ENCODE measurements around the gene STX4. TPM values are rescaled to one million over a fixed set of nuclear protein-coding genes. Genes with fewer than 3 reads are reported as not detected.
A peak's percentile ranks its signal among the peaks of the same experiment; 100 is the strongest.

STX4 gene
- total and polyA plus RNA-seq, 9 of the 15 experiments (the other 6 are each of a cell fraction or from before 2014, with no cell fraction given) = 3.2 to 48.0 (median 21.5) TPM

- TF ChIP-seq, protein P1, sequence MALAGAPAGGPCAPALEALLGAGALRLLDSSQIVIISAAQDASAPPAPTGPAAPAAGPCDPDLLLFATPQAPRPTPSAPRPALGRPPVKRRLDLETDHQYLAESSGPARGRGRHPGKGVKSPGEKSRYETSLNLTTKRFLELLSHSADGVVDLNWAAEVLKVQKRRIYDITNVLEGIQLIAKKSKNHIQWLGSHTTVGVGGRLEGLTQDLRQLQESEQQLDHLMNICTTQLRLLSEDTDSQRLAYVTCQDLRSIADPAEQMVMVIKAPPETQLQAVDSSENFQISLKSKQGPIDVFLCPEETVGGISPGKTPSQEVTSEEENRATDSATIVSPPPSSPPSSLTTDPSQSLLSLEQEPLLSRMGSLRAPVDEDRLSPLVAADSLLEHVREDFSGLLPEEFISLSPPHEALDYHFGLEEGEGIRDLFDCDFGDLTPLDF (CRISPR knock-in tag; IDR thresholded peaks at IDR 0.05) = no peak
- no peak for TF ChIP-seq PYGO2 (tag; IDR thresholded peaks at IDR 0.05)
- TF ChIP-seq CCNT2 (IDR thresholded peaks at IDR 0.05; ENCODE audit: borderline replicate concordance, extremely low read depth, insufficient read length, low read depth, low read length) = peak; percentile 16
- TF ChIP-seq NRF1 (conservative IDR thresholded peaks at IDR 0.05 in 1 of 2, IDR thresholded peaks at IDR 0.05 in 1 of 2) = peak; percentile 96
- TF ChIP-seq, protein P2, sequence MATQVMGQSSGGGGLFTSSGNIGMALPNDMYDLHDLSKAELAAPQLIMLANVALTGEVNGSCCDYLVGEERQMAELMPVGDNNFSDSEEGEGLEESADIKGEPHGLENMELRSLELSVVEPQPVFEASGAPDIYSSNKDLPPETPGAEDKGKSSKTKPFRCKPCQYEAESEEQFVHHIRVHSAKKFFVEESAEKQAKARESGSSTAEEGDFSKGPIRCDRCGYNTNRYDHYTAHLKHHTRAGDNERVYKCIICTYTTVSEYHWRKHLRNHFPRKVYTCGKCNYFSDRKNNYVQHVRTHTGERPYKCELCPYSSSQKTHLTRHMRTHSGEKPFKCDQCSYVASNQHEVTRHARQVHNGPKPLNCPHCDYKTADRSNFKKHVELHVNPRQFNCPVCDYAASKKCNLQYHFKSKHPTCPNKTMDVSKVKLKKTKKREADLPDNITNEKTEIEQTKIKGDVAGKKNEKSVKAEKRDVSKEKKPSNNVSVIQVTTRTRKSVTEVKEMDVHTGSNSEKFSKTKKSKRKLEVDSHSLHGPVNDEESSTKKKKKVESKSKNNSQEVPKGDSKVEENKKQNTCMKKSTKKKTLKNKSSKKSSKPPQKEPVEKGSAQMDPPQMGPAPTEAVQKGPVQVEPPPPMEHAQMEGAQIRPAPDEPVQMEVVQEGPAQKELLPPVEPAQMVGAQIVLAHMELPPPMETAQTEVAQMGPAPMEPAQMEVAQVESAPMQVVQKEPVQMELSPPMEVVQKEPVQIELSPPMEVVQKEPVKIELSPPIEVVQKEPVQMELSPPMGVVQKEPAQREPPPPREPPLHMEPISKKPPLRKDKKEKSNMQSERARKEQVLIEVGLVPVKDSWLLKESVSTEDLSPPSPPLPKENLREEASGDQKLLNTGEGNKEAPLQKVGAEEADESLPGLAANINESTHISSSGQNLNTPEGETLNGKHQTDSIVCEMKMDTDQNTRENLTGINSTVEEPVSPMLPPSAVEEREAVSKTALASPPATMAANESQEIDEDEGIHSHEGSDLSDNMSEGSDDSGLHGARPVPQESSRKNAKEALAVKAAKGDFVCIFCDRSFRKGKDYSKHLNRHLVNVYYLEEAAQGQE (IDR thresholded peaks at IDR 0.05; ENCODE audit: borderline replicate concordance) = no peak
- TF ChIP-seq, protein P2 (CRISPR knock-in tag; IDR thresholded peaks at IDR 0.05; ENCODE audit: low read depth) = peak; percentile 64
- no peak for TF ChIP-seq NCOA1 (IDR thresholded peaks at IDR 0.05; ENCODE audit: low read depth)
- no peak for TF ChIP-seq CBFA2T3 (IDR thresholded peaks at IDR 0.05)
- TF ChIP-seq BCOR (IDR thresholded peaks at IDR 0.05) = no peak
- no peak for TF ChIP-seq ILF3 (IDR thresholded peaks at IDR 0.05; ENCODE audit: borderline replicate concordance)
- peak; percentile 82 to 83; a peak in 3 of 4 replicates for TF ChIP-seq SIX5 (IDR thresholded peaks at IDR 0.05; ENCODE audit: borderline replicate concordance in 1 of 2, insufficient read depth in 1 of 2, low read depth in 1 of 2, low read length in 2 of 2)
- TF ChIP-seq ZNF431 (CRISPR knock-in tag; IDR thresholded peaks at IDR 0.05) = no peak
- no peak; the same call in 1 of the 2 replicates for TF ChIP-seq ARID1B (IDR thresholded peaks at IDR 0.05)
- TF ChIP-seq MEIS2 (IDR thresholded peaks at IDR 0.05; ENCODE audit: partially characterized antibody) = peak; percentile 55
- TF ChIP-seq ZNF232 (CRISPR knock-in tag; IDR thresholded peaks at IDR 0.05) = no peak
- TF ChIP-seq YY1 (IDR thresholded peaks at IDR 0.05; ENCODE audit: borderline replicate concordance in 1 of 3, control insufficient read depth in 1 of 3, extremely low read depth in 1 of 3, insufficient read depth in 3 of 3, insufficient read length in 1 of 3, insufficient replicate concordance in 2 of 3, low read depth in 1 of 3, low read length in 2 of 3) = peak in 1 of 3 experiments; percentile 13
- no peak for TF ChIP-seq ZNF253 (CRISPR knock-in tag; conservative IDR thresholded peaks at IDR 0.05)
Observed at GRCh38 chr16:31033709-31034492, 543 bp downstream of the STX4 start (continued).

Measured in K562 (cell line).